AG10803 (cell line): ENCODE measurements around the gene AP2M1.
A peak's percentile ranks its signal among the peaks of the same experiment; 100 is the strongest.

ENCODE experiments used
- DNase-seq: peaks from one replicate; pipeline ENCODE4 v3.0.0; 2010; ENCODE audit warnings: low read depth
- H3K4me3 ChIP-seq: 2 replicates; pipeline ENCODE4 v1.5.1; 2011; ENCODE audit warnings: mild to moderate bottlenecking, low read length, control low read depth
- CTCF ChIP-seq: conservative IDR thresholded peaks from 2 replicates; pipeline ENCODE4 v1.5.1; 2011; ENCODE audit warnings: mild to moderate bottlenecking, low read length, control low read depth, inconsistent platforms

The AP2M1 gene

DNA sequence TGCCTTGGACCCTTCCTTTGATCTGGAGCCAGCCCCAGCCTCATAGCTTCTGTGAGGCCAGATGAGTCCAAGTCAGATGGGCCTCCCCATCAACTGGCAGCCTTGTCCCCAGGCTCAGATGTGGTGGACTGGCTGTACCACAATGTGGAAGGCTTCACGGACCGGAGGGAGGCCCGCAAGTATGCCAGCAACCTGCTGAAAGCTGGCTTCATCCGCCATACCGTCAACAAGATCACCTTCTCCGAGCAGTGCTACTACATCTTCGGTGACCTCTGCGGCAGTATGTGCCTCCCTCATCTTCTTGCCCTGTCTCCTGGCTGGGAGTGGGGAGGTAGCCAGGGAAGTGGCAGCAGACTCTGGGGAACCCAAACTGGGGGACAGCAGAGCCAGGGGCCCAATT, 6.9 kb upstream of the AP2M1 start:
- TF ChIP-seq CTCF: no peak
- no peak for DNase-seq
- H3K4me3 ChIP-seq: no peak overlapping the region

DNA sequence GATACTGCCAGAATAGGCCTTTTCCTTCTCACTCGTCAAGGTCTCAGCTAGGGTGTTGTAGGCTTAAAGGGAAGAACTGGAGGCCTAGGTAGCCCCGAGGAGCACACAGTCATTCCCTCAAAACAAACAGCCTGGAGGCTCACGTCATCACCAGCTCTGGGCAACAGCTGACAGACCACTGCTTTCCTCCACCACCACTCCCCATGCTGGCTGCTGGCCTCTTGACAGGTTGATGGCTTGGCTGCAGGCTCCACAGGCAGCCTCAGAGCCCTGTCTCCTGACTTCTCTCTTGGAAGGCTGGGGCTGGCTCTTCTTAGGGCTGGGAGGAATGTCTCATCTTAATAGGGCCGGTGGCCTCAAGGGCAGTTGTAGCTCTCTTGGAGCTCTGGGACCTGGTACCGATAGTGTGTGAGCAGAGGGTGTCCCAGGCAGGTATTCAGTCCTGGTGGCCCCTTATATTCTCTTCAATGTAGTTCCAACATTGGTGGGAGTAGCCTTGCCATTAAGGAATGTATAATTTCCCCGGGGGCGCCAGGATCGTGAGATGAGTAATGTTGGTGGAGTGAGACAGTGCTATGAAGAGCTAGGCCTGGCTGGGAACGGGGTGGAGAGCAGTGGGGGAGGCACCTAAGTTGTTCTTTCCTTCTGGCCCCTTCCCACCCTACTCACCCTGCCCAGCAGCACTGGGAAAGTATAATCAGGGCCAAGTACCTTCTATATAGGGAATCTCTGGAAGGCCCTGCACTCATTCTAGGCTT, 6.1 kb upstream of the AP2M1 start:
- H3K4me3 ChIP-seq: no peak overlapping the region
- no peak for TF ChIP-seq CTCF
- DNase-seq: peak; percentile 62

DNA sequence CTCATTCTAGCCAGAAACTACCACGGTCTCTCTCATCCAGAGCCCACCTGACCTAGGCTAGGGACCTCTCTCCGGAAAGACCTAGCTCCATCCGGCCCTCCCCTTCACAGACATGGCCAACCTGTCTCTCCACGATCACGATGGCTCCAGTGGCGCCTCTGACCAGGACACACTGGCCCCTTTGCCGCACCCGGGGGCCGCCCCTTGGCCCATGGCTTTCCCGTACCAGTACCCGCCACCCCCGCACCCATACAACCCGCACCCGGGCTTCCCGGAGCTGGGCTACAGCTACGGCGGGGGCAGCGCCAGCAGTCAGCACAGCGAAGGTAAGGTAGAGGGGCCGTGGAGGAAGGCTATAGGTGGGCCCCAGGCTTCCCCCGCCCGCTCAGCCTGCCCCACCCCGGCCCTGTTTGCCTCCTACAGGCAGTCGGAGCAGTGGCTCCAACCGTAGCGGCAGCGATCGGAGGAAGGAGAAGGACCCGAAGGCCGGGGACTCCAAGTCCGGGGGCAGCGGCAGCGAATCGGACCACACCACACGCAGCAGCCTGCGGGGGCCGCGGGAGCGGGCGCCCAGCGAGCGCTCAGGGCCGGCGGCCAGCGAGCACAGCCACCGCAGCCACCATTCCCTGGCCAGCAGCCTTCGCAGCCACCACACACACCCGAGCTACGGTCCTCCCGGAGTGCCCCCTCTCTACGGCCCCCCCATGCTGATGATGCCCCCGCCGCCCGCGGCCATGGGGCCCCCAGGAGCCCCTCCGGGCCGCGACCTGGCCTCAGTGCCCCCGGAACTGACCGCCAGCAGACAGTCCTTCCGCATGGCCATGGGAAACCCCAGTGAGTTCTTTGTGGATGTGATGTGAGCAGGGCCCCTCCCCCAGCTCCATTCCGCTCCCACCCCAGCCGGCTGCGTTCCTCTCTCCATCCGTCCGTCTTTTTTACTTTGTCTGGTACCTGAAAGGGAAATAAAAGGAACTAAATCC, 4.5 kb upstream of the AP2M1 start:
- TF ChIP-seq CTCF: no peak
- H3K4me3 ChIP-seq: no peak overlapping the region
- DNase-seq: no peak

GRCh38 chr3:184171562-184171961, 3.1 kb upstream of the AP2M1 start:
- TF ChIP-seq CTCF: no peak
- no peak overlapping the region for H3K4me3 ChIP-seq
- no peak for DNase-seq

DNA sequence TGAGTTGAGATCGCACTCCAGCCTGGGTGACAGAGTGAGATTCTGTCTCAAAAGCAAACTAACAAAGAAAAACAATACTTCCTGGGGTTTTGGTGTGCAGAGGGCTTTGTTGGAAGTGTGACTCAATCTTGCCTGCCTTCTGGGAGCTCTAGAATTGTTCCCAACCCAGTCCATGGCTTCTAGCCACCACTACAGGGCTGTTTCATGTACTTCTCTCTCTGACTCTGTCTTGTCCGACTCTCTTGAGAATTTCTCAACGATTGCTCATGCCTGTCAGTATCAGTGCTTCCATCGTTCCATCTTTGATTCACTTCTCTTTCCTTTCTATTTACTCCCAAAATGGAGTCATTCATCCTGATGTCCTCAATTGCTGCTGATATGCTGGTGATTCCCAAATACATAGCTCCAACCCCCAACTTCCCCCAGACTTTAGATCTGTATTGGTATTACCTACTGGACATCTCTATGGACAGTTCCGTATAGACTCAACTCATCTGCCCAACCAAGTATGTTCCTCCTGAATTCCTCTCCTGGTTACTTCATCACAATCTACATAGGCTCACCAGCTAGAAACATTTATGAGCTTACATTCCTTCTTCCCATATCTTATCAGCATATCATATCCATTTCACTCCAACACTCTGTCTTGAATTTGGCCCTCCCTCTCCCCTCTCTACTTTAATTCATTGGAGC, 1.8 kb upstream of the AP2M1 start:
- peak; percentile 92 for DNase-seq
- no peak for TF ChIP-seq CTCF
- H3K4me3 ChIP-seq: no peak overlapping the region

GRCh38 chr3:184173374-184173722, 1.3 kb upstream of the AP2M1 start:
- no peak overlapping the region for H3K4me3 ChIP-seq
- DNase-seq: no peak
- TF ChIP-seq CTCF: no peak
